Measurements from ENCODE around the gene ENDOD1. TPM values are rescaled to one million over a fixed set of nuclear protein-coding genes. Genes with fewer than 3 reads are reported as not detected.

The ENDOD1 gene
- total and polyA plus RNA-seq, 9 donors = 18.9 to 60.8 (median 34.3) TPM

DNA sequence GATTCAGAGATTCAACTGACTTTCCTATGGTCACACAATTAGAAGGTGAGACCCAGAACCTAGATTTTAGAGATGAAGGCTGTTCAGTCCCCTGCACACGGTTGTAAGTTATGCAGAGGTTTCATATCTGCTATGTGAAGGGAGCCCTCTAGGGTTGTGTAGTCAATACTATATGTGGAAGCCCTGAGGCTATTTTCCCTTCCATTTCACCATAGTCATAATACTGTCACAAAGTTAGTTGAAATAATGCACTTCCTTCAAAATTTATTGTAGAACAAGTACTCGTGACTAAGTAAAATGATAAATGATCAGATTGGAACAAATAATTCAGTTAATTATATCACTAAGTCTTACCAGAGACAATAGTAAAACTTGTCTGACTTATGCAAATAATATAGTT lies 48.8 kb downstream of the ENDOD1 start:
- H3K9me3 ChIP-seq = no peaks in the 10 kb centered on the region
- H3K27me3 ChIP-seq = no peaks in the 10 kb centered on the region
- TF ChIP-seq EP300 (IDR thresholded peaks at IDR 0.05) (no peak), POLR2A (IDR thresholded peaks at IDR 0.05) (no peak)
- TF ChIP-seq, protein P1, sequence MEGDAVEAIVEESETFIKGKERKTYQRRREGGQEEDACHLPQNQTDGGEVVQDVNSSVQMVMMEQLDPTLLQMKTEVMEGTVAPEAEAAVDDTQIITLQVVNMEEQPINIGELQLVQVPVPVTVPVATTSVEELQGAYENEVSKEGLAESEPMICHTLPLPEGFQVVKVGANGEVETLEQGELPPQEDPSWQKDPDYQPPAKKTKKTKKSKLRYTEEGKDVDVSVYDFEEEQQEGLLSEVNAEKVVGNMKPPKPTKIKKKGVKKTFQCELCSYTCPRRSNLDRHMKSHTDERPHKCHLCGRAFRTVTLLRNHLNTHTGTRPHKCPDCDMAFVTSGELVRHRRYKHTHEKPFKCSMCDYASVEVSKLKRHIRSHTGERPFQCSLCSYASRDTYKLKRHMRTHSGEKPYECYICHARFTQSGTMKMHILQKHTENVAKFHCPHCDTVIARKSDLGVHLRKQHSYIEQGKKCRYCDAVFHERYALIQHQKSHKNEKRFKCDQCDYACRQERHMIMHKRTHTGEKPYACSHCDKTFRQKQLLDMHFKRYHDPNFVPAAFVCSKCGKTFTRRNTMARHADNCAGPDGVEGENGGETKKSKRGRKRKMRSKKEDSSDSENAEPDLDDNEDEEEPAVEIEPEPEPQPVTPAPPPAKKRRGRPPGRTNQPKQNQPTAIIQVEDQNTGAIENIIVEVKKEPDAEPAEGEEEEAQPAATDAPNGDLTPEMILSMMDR (IDR thresholded peaks at IDR 0.05) = no peak
- H3K4me3 ChIP-seq = no peak overlapping the region
- peaks cover 3% of the 10 kb centered on the region for H3K4me1 ChIP-seq (ENCODE audit: insufficient read depth)
- no peaks in the 10 kb centered on the region for H3K36me3 ChIP-seq
- intact Hi-C loops (cut with DNase I) = no loop called here
- H3K27ac ChIP-seq = no peak overlapping the region
- no peak for DNase-seq
- WGBS, 3 donors = 32 to 42% (median 34%) methylated on average over 2 of the region's 2 CpGs

DNA sequence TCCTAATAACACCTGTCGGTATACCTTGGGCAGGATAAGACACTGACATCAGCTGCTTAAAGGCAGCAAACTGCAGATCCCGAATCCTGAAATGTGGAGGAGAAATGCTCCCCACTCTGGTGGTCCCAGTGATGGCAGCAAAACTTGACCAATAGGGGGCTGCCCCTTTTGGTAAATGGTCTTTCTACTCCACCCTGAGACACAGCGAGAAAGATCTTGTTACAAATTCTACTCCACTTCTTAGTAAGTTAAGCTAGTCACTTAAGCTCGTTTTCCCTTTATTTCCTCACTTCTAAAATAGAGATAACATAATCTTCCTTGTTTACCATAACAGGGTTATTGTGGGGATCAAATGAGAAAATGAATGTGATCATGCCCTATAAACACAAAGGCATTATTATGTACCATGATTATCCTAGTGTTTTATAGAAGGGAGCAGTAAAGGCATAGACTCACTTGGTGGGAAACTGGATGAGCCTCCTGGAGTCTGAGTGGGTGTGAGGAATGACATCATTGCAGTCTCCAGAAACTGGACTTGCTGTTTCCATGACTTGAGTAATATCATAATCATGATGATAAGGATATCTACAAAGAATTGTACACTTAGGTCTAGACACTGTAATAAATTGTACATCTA lies 50.9 kb downstream of the ENDOD1 start:
- no peak overlapping the region for H3K4me3 ChIP-seq
- 51 to 69% (median 58%) methylated on average over 4 of the region's 4 CpGs for WGBS, 3 donors

DNA sequence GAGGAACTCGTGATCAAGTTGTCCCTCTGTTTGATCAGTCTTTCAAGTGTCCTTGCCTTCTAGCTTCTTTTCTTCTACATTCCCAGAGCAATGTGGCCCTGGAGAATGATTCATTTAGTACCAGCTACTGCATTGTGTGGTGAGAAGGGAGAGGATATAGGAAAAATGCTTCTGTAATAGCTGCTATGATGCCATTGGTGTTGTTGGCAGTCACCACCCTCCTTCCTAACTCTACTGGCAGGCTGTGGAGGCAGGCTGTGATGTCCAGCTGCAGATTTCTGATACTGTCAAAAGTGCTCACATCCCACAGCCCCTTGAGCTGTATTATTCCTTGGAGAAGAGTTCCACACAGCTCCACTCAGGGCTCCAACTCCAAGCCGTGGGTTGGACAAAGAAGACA lies 52.8 kb downstream of the ENDOD1 start:
- DNase-seq = no peak
- Histone ChIP-seq H3K36me3 (no peaks in the 10 kb centered on the region), H3K27ac (no peak overlapping the region), H3K27me3 (no peaks in the 10 kb centered on the region), H3K9me3 (no peaks in the 10 kb centered on the region), H3K4me3 (no peak overlapping the region), H3K4me1 (ENCODE audit: insufficient read depth) (no peaks in the 10 kb centered on the region)
- TF ChIP-seq EP300 (IDR thresholded peaks at IDR 0.05) = no peak
- TF ChIP-seq, protein P1 (IDR thresholded peaks at IDR 0.05) = no peak
- intact Hi-C loops (cut with DNase I) = loop anchor here (10.0 kb wide), 4 partner anchors 48 to 168 kb away; partner anchors contain the start of genes CWC15 (in 1 of the 4), KDM4D (in 1 of the 4) and SRSF8 (in 1 of the 4)
- 80 to 84% (median 84%) methylated on average over 2 of the region's 2 CpGs for WGBS, 3 donors

More for the DNA sequence above, 50.9 kb downstream of the ENDOD1 start:
- Histone ChIP-seq H3K36me3 (no peaks in the 10 kb centered on the region), H3K27me3 (no peaks in the 10 kb centered on the region), H3K9me3 (no peaks in the 10 kb centered on the region), H3K4me1 (ENCODE audit: insufficient read depth) (no peaks in the 10 kb centered on the region), H3K27ac (no peak overlapping the region)
- intact Hi-C loops (cut with DNase I) = loop anchor here (10.0 kb wide), 4 partner anchors 46 to 166 kb away; partner anchors contain the start of genes CWC15 (in 1 of the 4), KDM4D (in 1 of the 4) and SRSF8 (in 1 of the 4)
- no peak for DNase-seq
- TF ChIP-seq, protein P1 (IDR thresholded peaks at IDR 0.05) = no peak
- TF ChIP-seq EP300 (IDR thresholded peaks at IDR 0.05) = no peak
- no peak for TF ChIP-seq POLR2A (IDR thresholded peaks at IDR 0.05)

DNA sequence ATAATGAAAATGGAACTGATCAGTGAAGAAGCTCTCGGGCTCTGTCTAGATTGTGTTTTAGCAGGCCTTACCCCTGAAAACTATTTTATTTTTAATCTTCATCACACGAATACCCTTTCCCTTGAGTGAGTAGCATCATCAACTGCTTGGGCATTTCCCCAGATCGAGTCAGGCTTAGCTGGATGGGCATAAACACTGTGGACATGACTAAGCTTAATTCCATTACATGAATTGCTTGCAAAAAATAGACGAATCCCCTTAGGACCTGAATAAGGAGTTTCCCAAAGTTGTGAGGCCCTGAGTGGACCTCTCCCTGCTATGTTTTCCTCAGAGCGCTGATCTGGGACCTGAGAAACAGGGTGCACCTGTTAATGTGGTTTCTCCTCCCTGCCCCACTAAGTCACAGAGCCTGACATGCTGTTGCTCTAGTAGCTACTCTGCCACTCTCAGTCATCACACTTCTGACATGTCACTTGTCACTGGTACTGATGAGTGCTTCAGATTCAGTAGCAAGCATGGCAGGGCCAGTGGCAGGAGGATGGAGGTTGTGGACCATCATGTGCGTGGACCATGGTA lies 53.5 kb downstream of the ENDOD1 start:
- intact Hi-C loops (cut with DNase I) = loop anchor here (10.0 kb wide), 4 partner anchors 48 to 168 kb away; partner anchors contain the start of genes CWC15 (in 1 of the 4), KDM4D (in 1 of the 4) and SRSF8 (in 1 of the 4)
- 79 to 84% (median 82%) methylated on average over 6 of the region's 6 CpGs for WGBS, 3 donors
- Histone ChIP-seq H3K4me1 (ENCODE audit: insufficient read depth) (no peaks in the 10 kb centered on the region), H3K36me3 (no peaks in the 10 kb centered on the region), H3K4me3 (no peak overlapping the region), H3K9me3 (no peaks in the 10 kb centered on the region), H3K27me3 (no peaks in the 10 kb centered on the region), H3K27ac (no peak overlapping the region)
- no peak for TF ChIP-seq EP300 (IDR thresholded peaks at IDR 0.05)
- TF ChIP-seq, protein P1 (IDR thresholded peaks at IDR 0.05) = no peak
- TF ChIP-seq POLR2A (IDR thresholded peaks at IDR 0.05) = no peak
- DNase-seq = no peak
